Caco-2 (cell line): Measurements from ENCODE around the gene LPCAT3. TPM values are rescaled to one million over a fixed set of nuclear protein-coding genes. Genes with fewer than 3 reads are reported as not detected.

Experiments used
- BruUV-seq: library from RNA; stranded (reverse); fragments of 400-500 nt; replicated peaks from 2 replicates; lab custom pipeline; 2021; lab: Mats Ljungman, UMichigan
- CTCF ChIA-PET: fragments of 300-600 bp; sonication (Branson Sonifier 250); formaldehyde crosslinking; loops from one replicate; lab custom pipeline; 2022; ENCODE audit warnings: antibody characterized with exemption; lab: Charles Lee
- POLR2A ChIA-PET: fragments of 300-600 bp; sonication (Branson Sonifier 250); formaldehyde crosslinking; loops from one replicate; lab custom pipeline; 2022; ENCODE audit warnings: antibody characterized with exemption; lab: Charles Lee
- DNase-seq, 2 experiments: peaks; one replicate each; pipeline versions ENCODE4 v3.0.0 to v3.0.0-alpha.2; 2020 to 2022
- H3K27me3 ChIP-seq: replicated peaks from 2 replicates; pipeline ENCODE4 v1.6.0; 2011; ENCODE audit warnings: low read length; ENCODE audit not compliant: control insufficient read depth, insufficient read depth
- H3K36me3 ChIP-seq: 2 replicates; pipeline ENCODE4 v1.5.1; 2011; ENCODE audit warnings: low read length; ENCODE audit not compliant: control insufficient read depth, insufficient read depth
- H3K4me1 ChIP-seq: fragments of 250-450 bp; sonication (Bioruptor Pico); 2 replicates; pipeline ENCODE4 v1.5.1; 2020; ENCODE audit warnings: mild to moderate bottlenecking
- H3K4me3 ChIP-seq: 2 replicates; pipeline ENCODE4 v1.5.1; 2011; ENCODE audit warnings: low read depth, mild to moderate bottlenecking, control low read depth, low read length
- H3K9me3 ChIP-seq: fragments of 250-450 bp; sonication (Bioruptor Pico); 2 replicates; pipeline ENCODE4 v1.5.1; 2020; ENCODE audit warnings: mild to moderate bottlenecking, moderate library complexity
- H3K27ac Mint-ChIP-seq: one replicate; pipeline ENCODE4 v1.8.0; 2022; ENCODE audit warnings: mixed read lengths; ENCODE audit not compliant: unreplicated experiment
- H3K27me3 Mint-ChIP-seq: one replicate; pipeline ENCODE4 v1.8.0; 2022; ENCODE audit warnings: mixed read lengths; ENCODE audit not compliant: insufficient read depth, unreplicated experiment
- H3K36me3 Mint-ChIP-seq: one replicate; pipeline ENCODE4 v1.8.0; 2022; ENCODE audit warnings: mild to moderate bottlenecking, mixed read lengths; ENCODE audit not compliant: insufficient read depth, unreplicated experiment
- H3K4me1 Mint-ChIP-seq: one replicate; pipeline ENCODE4 v1.8.0; 2022; ENCODE audit warnings: low read depth, mixed read lengths; ENCODE audit not compliant: unreplicated experiment
- H3K4me3 Mint-ChIP-seq: one replicate; pipeline ENCODE4 v1.8.0; 2022; ENCODE audit warnings: mild to moderate bottlenecking, moderate library complexity, mixed read lengths; ENCODE audit not compliant: unreplicated experiment
- H3K9me3 Mint-ChIP-seq: one replicate; pipeline ENCODE4 v1.8.0; 2022; ENCODE audit warnings: mixed read lengths; ENCODE audit not compliant: unreplicated experiment
- intact Hi-C: fragments of 100-400 bp; cut with micrococcal nuclease; formaldehyde crosslinking; loops from one replicate; pipeline ENCODE4 v1.10.0; 2022; ENCODE audit not compliant: unreplicated experiment
- total RNA-seq: library from RNA; stranded (reverse); gene quantifications from 2 replicates; pipeline ENCODE4 v1.2.3, GENCODE V29; 2022
- TF ChIP-seq, protein P1 (sequence below), 2 experiments: fragments of 200-600 bp in 1 of 2; IDR thresholded peaks; 1 replicate in 1 of 2; 2 replicates in 1 of 2; pipeline versions ENCODE4 v1.5.1 to v1.8.0; 2011 to 2022; ENCODE audit warnings: antibody characterized with exemption in 1 of 2, control low read depth in 1 of 2, inconsistent platforms in 1 of 2, low read depth in 1 of 2, low read length in 1 of 2, mild to moderate bottlenecking in 1 of 2, moderate library complexity in 1 of 2; ENCODE audit not compliant: insufficient read depth in 1 of 2, severe bottlenecking in 1 of 2, unreplicated experiment in 1 of 2

The LPCAT3 gene
- total RNA-seq, 1 experiment from 2014 or later: 142 TPM

DNA sequence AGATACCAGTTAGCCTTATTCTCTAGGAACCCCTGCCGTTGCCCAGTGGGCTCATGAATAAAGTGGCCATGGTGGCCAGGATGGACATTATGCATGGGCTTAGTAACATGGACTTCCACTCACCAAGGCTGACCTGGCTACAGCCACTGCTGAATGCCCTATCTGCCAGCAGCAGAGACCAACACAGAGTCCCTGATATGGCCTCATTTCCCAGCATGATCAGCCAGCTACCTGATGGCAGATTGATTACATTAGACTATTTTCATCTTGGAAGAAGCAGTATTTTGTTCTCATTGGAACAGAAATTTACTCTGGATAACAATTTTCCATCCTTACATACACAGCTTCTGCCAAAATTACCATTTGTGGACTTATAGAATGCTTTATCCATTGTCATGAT lies 16.2 kb upstream of the LPCAT3 start:
- POLR2A ChIA-PET: no interaction called here

DNA sequence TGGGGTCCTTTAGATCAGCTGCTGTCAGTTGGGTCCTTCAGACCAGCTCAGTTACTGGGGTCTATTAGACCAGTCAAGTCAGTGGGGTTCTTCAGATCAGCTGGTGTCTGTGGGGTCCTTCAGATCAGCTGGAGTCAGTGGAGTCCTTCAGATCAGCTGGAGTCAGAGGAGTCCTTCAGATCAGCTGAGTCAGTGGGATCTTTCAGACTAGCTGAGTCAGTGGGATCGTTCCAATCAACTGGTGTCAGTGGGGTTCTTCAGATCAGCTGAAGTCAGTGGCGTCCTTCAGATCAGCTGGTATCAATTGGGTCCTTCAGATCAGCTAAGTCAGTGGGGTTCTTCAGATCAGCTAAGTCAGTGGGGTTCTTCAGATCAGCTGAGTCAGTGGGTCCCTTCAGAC lies 14.7 kb upstream of the LPCAT3 start:
- DNase-seq: no peak
- H3K27me3 ChIP-seq: no peaks in the 10 kb centered on the region
- Mint-ChIP-seq H3K4me1 (no peaks in the 10 kb centered on the region), H3K4me3 (no peak overlapping the region), H3K27me3 (peaks cover 3% of the 10 kb centered on the region), H3K9me3 (peaks cover 11% of the 10 kb centered on the region), H3K27ac (no peak overlapping the region), H3K36me3 (no peaks in the 10 kb centered on the region)
- H3K9me3 ChIP-seq: peaks cover 18% of the 10 kb centered on the region
- POLR2A ChIA-PET: interaction anchor here (0.6 kb wide), 1 partner anchor 76 kb away, joined by 3 read pairs; the partner anchor contains the start of gene C1RL
- intact Hi-C loops: no loop called here
- CTCF ChIA-PET: interaction anchor here (0.6 kb wide), 1 partner anchor 210 kb away, joined by 3 read pairs; no protein-coding TSS in a partner anchor
- H3K4me1 ChIP-seq: no peaks in the 10 kb centered on the region
- no TSS peak for BruUV-seq
- H3K36me3 ChIP-seq: no peaks in the 10 kb centered on the region; the same call in 1 of the 2 replicates
- H3K4me3 ChIP-seq: no peak overlapping the region
- TF ChIP-seq, protein P1, sequence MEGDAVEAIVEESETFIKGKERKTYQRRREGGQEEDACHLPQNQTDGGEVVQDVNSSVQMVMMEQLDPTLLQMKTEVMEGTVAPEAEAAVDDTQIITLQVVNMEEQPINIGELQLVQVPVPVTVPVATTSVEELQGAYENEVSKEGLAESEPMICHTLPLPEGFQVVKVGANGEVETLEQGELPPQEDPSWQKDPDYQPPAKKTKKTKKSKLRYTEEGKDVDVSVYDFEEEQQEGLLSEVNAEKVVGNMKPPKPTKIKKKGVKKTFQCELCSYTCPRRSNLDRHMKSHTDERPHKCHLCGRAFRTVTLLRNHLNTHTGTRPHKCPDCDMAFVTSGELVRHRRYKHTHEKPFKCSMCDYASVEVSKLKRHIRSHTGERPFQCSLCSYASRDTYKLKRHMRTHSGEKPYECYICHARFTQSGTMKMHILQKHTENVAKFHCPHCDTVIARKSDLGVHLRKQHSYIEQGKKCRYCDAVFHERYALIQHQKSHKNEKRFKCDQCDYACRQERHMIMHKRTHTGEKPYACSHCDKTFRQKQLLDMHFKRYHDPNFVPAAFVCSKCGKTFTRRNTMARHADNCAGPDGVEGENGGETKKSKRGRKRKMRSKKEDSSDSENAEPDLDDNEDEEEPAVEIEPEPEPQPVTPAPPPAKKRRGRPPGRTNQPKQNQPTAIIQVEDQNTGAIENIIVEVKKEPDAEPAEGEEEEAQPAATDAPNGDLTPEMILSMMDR (IDR thresholded peaks at IDR 0.05; ENCODE audit: insufficient read depth in 1 of 2, low read depth in 1 of 2, low read length in 1 of 2, severe bottlenecking in 1 of 2, unreplicated experiment in 1 of 2): no peak

More for the DNA sequence above, 16.2 kb upstream of the LPCAT3 start:
- no peaks in the 10 kb centered on the region; the same call in 1 of the 2 replicates for H3K36me3 ChIP-seq
- H3K4me1 ChIP-seq: no peaks in the 10 kb centered on the region
- no peak overlapping the region for H3K4me3 ChIP-seq
- Mint-ChIP-seq H3K36me3 (no peaks in the 10 kb centered on the region), H3K4me1 (no peaks in the 10 kb centered on the region), H3K27ac (no peak overlapping the region), H3K27me3 (peaks cover 3% of the 10 kb centered on the region), H3K4me3 (no peak overlapping the region), H3K9me3 (peaks cover 22% of the 10 kb centered on the region)
- no TSS peak for BruUV-seq
- DNase-seq: no peak
- TF ChIP-seq, protein P1 (IDR thresholded peaks at IDR 0.05; ENCODE audit: insufficient read depth in 1 of 2, low read depth in 1 of 2, low read length in 1 of 2, severe bottlenecking in 1 of 2, unreplicated experiment in 1 of 2): no peak
- no peaks in the 10 kb centered on the region for H3K27me3 ChIP-seq
- intact Hi-C loops: no loop called here
- CTCF ChIA-PET: no interaction called here
- H3K9me3 ChIP-seq: peaks cover 18% of the 10 kb centered on the region

DNA sequence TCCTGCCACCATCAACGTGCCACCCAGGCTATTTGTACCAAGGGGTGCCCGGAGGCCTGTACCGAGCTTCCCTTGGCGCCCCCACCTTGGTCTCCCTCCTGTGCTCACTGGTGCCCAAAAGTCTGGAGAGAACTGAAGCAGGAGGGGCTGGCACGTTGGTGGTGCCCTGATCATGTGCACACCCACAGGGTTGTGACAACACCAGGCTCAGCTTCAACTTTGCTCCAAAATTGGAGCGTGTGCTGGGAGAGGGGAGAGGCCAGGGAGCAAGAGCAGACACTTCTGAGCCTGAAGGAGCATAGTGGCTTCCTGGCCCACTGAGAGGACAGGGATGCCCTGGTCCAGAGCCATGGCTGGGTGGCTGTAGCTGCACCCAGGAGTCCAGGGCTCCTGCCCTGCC lies 13.0 kb upstream of the LPCAT3 start:
- POLR2A ChIA-PET: no interaction called here
- no peaks in the 10 kb centered on the region for H3K36me3 Mint-ChIP-seq
- TF ChIP-seq, protein P1 (IDR thresholded peaks at IDR 0.05; ENCODE audit: insufficient read depth in 1 of 2, low read depth in 1 of 2, low read length in 1 of 2, severe bottlenecking in 1 of 2, unreplicated experiment in 1 of 2): no peak
- H3K27ac Mint-ChIP-seq: no peak overlapping the region
- peaks cover 3% of the 10 kb centered on the region for H3K27me3 Mint-ChIP-seq
- H3K36me3 ChIP-seq: no peaks in the 10 kb centered on the region; the same call in 1 of the 2 replicates
- intact Hi-C loops: no loop called here
- H3K27me3 ChIP-seq: no peaks in the 10 kb centered on the region
- H3K4me3 ChIP-seq: no peak overlapping the region
- BruUV-seq: no TSS peak
- no peaks in the 10 kb centered on the region for H3K4me1 ChIP-seq
- H3K9me3 ChIP-seq: peaks cover 18% of the 10 kb centered on the region
- no peak overlapping the region for H3K4me3 Mint-ChIP-seq
- CTCF ChIA-PET: no interaction called here
- H3K4me1 Mint-ChIP-seq: no peaks in the 10 kb centered on the region
- DNase-seq: no peak
- H3K9me3 Mint-ChIP-seq: peaks cover 11% of the 10 kb centered on the region
